ENCODE results near the gene TLNRD1.

DNA sequence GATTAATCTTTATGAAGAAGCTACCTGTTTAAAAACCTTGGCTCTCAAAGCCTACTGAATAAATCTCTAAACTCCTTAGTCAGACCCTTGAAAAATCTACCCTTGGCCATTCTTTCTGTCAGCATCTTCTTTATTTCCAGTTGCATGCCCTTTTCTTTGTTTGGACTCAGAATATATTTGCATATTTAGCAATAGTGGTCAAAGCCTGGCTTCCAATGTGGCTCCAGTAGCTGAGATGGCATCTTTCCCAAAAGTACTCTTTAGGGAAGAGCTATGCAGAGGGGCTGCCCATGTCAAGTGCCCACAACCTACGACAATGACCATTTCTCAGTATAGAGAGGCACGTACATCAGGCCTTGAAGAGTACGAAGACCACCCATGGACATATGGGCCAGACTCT is 47.2 kb downstream of the TLNRD1 start:
- TF ChIP-seq, protein P1, sequence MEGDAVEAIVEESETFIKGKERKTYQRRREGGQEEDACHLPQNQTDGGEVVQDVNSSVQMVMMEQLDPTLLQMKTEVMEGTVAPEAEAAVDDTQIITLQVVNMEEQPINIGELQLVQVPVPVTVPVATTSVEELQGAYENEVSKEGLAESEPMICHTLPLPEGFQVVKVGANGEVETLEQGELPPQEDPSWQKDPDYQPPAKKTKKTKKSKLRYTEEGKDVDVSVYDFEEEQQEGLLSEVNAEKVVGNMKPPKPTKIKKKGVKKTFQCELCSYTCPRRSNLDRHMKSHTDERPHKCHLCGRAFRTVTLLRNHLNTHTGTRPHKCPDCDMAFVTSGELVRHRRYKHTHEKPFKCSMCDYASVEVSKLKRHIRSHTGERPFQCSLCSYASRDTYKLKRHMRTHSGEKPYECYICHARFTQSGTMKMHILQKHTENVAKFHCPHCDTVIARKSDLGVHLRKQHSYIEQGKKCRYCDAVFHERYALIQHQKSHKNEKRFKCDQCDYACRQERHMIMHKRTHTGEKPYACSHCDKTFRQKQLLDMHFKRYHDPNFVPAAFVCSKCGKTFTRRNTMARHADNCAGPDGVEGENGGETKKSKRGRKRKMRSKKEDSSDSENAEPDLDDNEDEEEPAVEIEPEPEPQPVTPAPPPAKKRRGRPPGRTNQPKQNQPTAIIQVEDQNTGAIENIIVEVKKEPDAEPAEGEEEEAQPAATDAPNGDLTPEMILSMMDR (IDR thresholded peaks at IDR 0.05), result no peak
- no peak for TF ChIP-seq EP300 (IDR thresholded peaks at IDR 0.05)

Measured in upper lobe of left lung (tissue), 4 donors.